Bronchial epithelial cell (primary cell): ENCODE data around the gene ABCC9. TPM values are rescaled to one million over a fixed set of nuclear protein-coding genes. Genes with fewer than 3 reads are reported as not detected.

Experiments
- DNase-seq: peaks from one replicate; pipeline ENCODE4 v3.0.0-alpha.2; 2010; ENCODE audit warnings: low read depth
- FAIRE-seq: peaks from 2 replicates; lab custom pipeline; 2011; peaks lifted over from hg19 to GRCh38; lab: Jason Lieb, UNC
- H3K27me3 ChIP-seq: 2 replicates; pipeline ENCODE4 v1.5.1; 2011; ENCODE audit warnings: low read length; ENCODE audit not compliant: control insufficient read depth, insufficient read depth
- H3K36me3 ChIP-seq: 2 replicates; pipeline ENCODE4 v1.5.1; 2011; ENCODE audit warnings: low read length; ENCODE audit not compliant: control insufficient read depth, insufficient read depth
- H3K4me3 ChIP-seq: 2 replicates; pipeline ENCODE4 v1.5.1; 2011; ENCODE audit warnings: mild to moderate bottlenecking, low read depth, low read length, control low read depth
- CTCF ChIP-seq: IDR thresholded peaks from 2 replicates; pipeline ENCODE4 v1.5.1; 2011; ENCODE audit warnings: mild to moderate bottlenecking, moderate library complexity, low read length, control low read depth, inconsistent platforms; ENCODE audit not compliant: insufficient read depth, severe bottlenecking
- total RNA-seq: library from RNA; depleted of rRNA; stranded (reverse); fragments of >200 nt; gene quantifications from 2 replicates; pipeline ENCODE4 v1.2.1, GENCODE V29; 2014

Gene ABCC9
- total RNA-seq, 1 donor from 2014 or later = 0.79 TPM

- Histone ChIP-seq H3K4me3 (no peak overlapping the region), H3K36me3 (no peaks in the 10 kb centered on the region), H3K27me3 (no peaks in the 10 kb centered on the region)
- DNase-seq (no peak), FAIRE-seq (no peak)
- no peak for TF ChIP-seq CTCF
These were observed 43.1 kb upstream of the ABCC9 start for GRCh38 chr12:21984375-21984774.

- H3K27me3 ChIP-seq = no peaks in the 10 kb centered on the region
- FAIRE-seq (no peak), DNase-seq (no peak)
- no peaks in the 10 kb centered on the region for H3K36me3 ChIP-seq
- no peak for TF ChIP-seq CTCF
- H3K4me3 ChIP-seq = no peak overlapping the region
These were observed 41.9 kb upstream of the ABCC9 start for GRCh38 chr12:21983095-21983494.

- H3K27me3 ChIP-seq = no peaks in the 10 kb centered on the region
- no peak overlapping the region for H3K4me3 ChIP-seq
- TF ChIP-seq CTCF = no peak
- DNase-seq = no peak
- no peaks in the 10 kb centered on the region for H3K36me3 ChIP-seq
- no peak for FAIRE-seq
These were observed 39.3 kb upstream of the ABCC9 start for GRCh38 chr12:21980544-21980943.

GRCh38 chr12:21975293-21975692, 34.1 kb upstream of the ABCC9 start:
- no peak for FAIRE-seq
- no peak overlapping the region for H3K4me3 ChIP-seq
- H3K27me3 ChIP-seq = no peaks in the 10 kb centered on the region
- TF ChIP-seq CTCF = no peak
- no peaks in the 10 kb centered on the region for H3K36me3 ChIP-seq
- no peak for DNase-seq

- H3K4me3 ChIP-seq = no peak overlapping the region
- no peaks in the 10 kb centered on the region for H3K36me3 ChIP-seq
- no peak for DNase-seq
- no peak for FAIRE-seq
- no peaks in the 10 kb centered on the region for H3K27me3 ChIP-seq
- TF ChIP-seq CTCF = no peak
These were observed 32.0 kb upstream of the ABCC9 start for GRCh38 chr12:21973221-21973620.

- H3K27me3 ChIP-seq = no peaks in the 10 kb centered on the region
- H3K4me3 ChIP-seq = no peak overlapping the region
- FAIRE-seq = no peak
- H3K36me3 ChIP-seq = no peaks in the 10 kb centered on the region
- peak; percentile 44 for DNase-seq
- no peak for TF ChIP-seq CTCF
These were observed 30.8 kb upstream of the ABCC9 start for GRCh38 chr12:21972055-21972454.
